Measurements from ENCODE around the gene MAP1LC3A.

- TF ChIP-seq POLR2A (IDR thresholded peaks at IDR 0.05; ENCODE audit: extremely low read depth, insufficient read length) (no peak), CTCF (IDR thresholded peaks at IDR 0.05; ENCODE audit: low read depth, low read length) (no peak), MYC (IDR thresholded peaks at IDR 0.05; ENCODE audit: low read depth, low read length) (no peak)
These were observed 16.3 kb downstream of the MAP1LC3A start for GRCh38 chr20:34574861-34575260.
